SJSA1 (cell line): ENCODE results near the gene PTGR3. TPM values are rescaled to one million over a fixed set of nuclear protein-coding genes. Genes with fewer than 3 reads are reported as not detected.

Experiments
- DNase-seq, 2 experiments: peaks; one replicate each; pipeline ENCODE4 v3.0.0-alpha.2; 2015 to 2020; ENCODE audit warnings: low spot score in 2 of 2, low read depth in 1 of 2
- H3K27ac ChIP-seq: fragments of 250-450 bp; sonication (Bioruptor Pico); 2 replicates; pipeline ENCODE4 v1.5.1; 2020; ENCODE audit warnings: mild to moderate bottlenecking, moderate library complexity
- H3K27me3 ChIP-seq: fragments of 250-450 bp; sonication (Bioruptor Pico); replicated peaks from 2 replicates; pipeline ENCODE4 v1.5.1; 2020; ENCODE audit warnings: mild to moderate bottlenecking, moderate library complexity
- H3K36me3 ChIP-seq: fragments of 250-450 bp; sonication (Bioruptor Pico); 2 replicates; pipeline ENCODE4 v1.5.1; 2020; ENCODE audit warnings: mild to moderate bottlenecking
- H3K4me1 ChIP-seq: fragments of 250-450 bp; sonication (Bioruptor Pico); replicated peaks from 2 replicates; pipeline ENCODE4 v1.6.1; 2021; ENCODE audit warnings: mild to moderate bottlenecking
- H3K4me3 ChIP-seq: fragments of 250-450 bp; sonication (Bioruptor Pico); 2 replicates; pipeline ENCODE4 v1.5.1; 2020; ENCODE audit warnings: mild to moderate bottlenecking
- H3K9me3 ChIP-seq: fragments of 250-450 bp; sonication (Bioruptor Pico); replicated peaks from 2 replicates; pipeline ENCODE4 v1.5.1; 2020; ENCODE audit warnings: mild to moderate bottlenecking
- total RNA-seq: library from RNA; depleted of rRNA; stranded (reverse); fragments of >200 nt; shearing (Covaris generic); gene quantifications from 2 replicates; pipeline ENCODE4 v1.2.3, GENCODE V29; 2014

PTGR3 gene
- total RNA-seq, 1 experiment from 2014 or later, result 17.4 TPM

- Histone ChIP-seq H3K4me1 (peaks cover 17% of the 10 kb centered on the region), H3K27me3 (no peaks in the 10 kb centered on the region), H3K36me3 (peaks cover 4% of the 10 kb centered on the region; the same call in 1 of the 2 replicates), H3K9me3 (no peaks in the 10 kb centered on the region), H3K4me3 (no peak overlapping the region), H3K27ac (no peak overlapping the region)
- no peak for DNase-seq
These were observed 18.8 kb upstream of the PTGR3 start for GRCh38 chr18:75227535-75228296.

- no peak overlapping the region for H3K4me3 ChIP-seq
- no peak for DNase-seq
- no peaks in the 10 kb centered on the region for H3K9me3 ChIP-seq
These were observed 18.0 kb upstream of the PTGR3 start for GRCh38 chr18:75226956-75227316.

GRCh38 chr18:75226286-75226955 is 17.5 kb upstream of the PTGR3 start:
- Histone ChIP-seq H3K4me1 (peaks cover 17% of the 10 kb centered on the region), H3K36me3 (peaks cover 4% of the 10 kb centered on the region; the same call in 1 of the 2 replicates), H3K27ac (no peak overlapping the region), H3K9me3 (no peaks in the 10 kb centered on the region), H3K27me3 (no peaks in the 10 kb centered on the region), H3K4me3 (no peak overlapping the region)
- DNase-seq, result no peak

More at GRCh38 chr18:75226956-75227316, 18.0 kb upstream of the PTGR3 start:
- peaks cover 4% of the 10 kb centered on the region; the same call in 1 of the 2 replicates for H3K36me3 ChIP-seq
- no peak overlapping the region for H3K27ac ChIP-seq
- H3K27me3 ChIP-seq, result no peaks in the 10 kb centered on the region
- H3K4me1 ChIP-seq, result peaks cover 17% of the 10 kb centered on the region

GRCh38 chr18:75223687-75224347 is 14.9 kb upstream of the PTGR3 start:
- Histone ChIP-seq H3K36me3 (no peaks in the 10 kb centered on the region), H3K9me3 (no peaks in the 10 kb centered on the region), H3K27me3 (no peaks in the 10 kb centered on the region), H3K4me1 (peaks cover 17% of the 10 kb centered on the region), H3K27ac (no peak overlapping the region), H3K4me3 (no peak overlapping the region)
- DNase-seq, result no peak

- H3K4me3 ChIP-seq, result no peak overlapping the region
These were observed 13.5 kb upstream of the PTGR3 start for GRCh38 chr18:75222407-75222806.

GRCh38 chr18:75221897-75222296 is 13.0 kb upstream of the PTGR3 start:
- peaks cover 16% of the 10 kb centered on the region for H3K4me1 ChIP-seq
- no peak for DNase-seq
- H3K27me3 ChIP-seq, result no peaks in the 10 kb centered on the region
- no peak overlapping the region for H3K27ac ChIP-seq
- H3K36me3 ChIP-seq, result no peaks in the 10 kb centered on the region
- H3K4me3 ChIP-seq, result no peak overlapping the region
- H3K9me3 ChIP-seq, result no peaks in the 10 kb centered on the region

More at GRCh38 chr18:75222407-75222806, 13.5 kb upstream of the PTGR3 start:
- H3K27me3 ChIP-seq, result no peaks in the 10 kb centered on the region
- H3K9me3 ChIP-seq, result no peaks in the 10 kb centered on the region
- DNase-seq, result no peak
- H3K36me3 ChIP-seq, result no peaks in the 10 kb centered on the region
- peaks cover 17% of the 10 kb centered on the region for H3K4me1 ChIP-seq
- H3K27ac ChIP-seq, result no peak overlapping the region

GRCh38 chr18:75221397-75221796 is 12.5 kb upstream of the PTGR3 start:
- Histone ChIP-seq H3K4me1 (peaks cover 17% of the 10 kb centered on the region), H3K27me3 (no peaks in the 10 kb centered on the region), H3K36me3 (no peaks in the 10 kb centered on the region), H3K27ac (no peak overlapping the region), H3K9me3 (no peaks in the 10 kb centered on the region), H3K4me3 (no peak overlapping the region)
- no peak for DNase-seq

GRCh38 chr18:75220551-75221355 is 11.8 kb upstream of the PTGR3 start:
- no peak for DNase-seq
- Histone ChIP-seq H3K36me3 (no peaks in the 10 kb centered on the region), H3K4me1 (peaks cover 15% of the 10 kb centered on the region), H3K9me3 (no peaks in the 10 kb centered on the region), H3K27me3 (no peaks in the 10 kb centered on the region), H3K4me3 (no peak overlapping the region), H3K27ac (no peak overlapping the region)

GRCh38 chr18:75219745-75220375 is 10.9 kb upstream of the PTGR3 start:
- no peak for DNase-seq
- Histone ChIP-seq H3K4me1 (peaks cover 15% of the 10 kb centered on the region), H3K9me3 (no peaks in the 10 kb centered on the region), H3K4me3 (no peak overlapping the region), H3K27me3 (no peaks in the 10 kb centered on the region), H3K27ac (no peak overlapping the region), H3K36me3 (0 out of 2 replicates have a peak, but pooled peaks cover 4% of the 10 kb centered on the region)

- Histone ChIP-seq H3K27me3 (no peaks in the 10 kb centered on the region), H3K36me3 (0 out of 2 replicates have a peak, but pooled peaks cover 4% of the 10 kb centered on the region), H3K9me3 (no peaks in the 10 kb centered on the region), H3K4me3 (no peak overlapping the region), H3K27ac (no peak overlapping the region), H3K4me1 (peaks cover 25% of the 10 kb centered on the region)
- no peak for DNase-seq
These were observed 9.4 kb upstream of the PTGR3 start for GRCh38 chr18:75218065-75218923.

GRCh38 chr18:75216911-75217689 is 8.2 kb upstream of the PTGR3 start:
- Histone ChIP-seq H3K4me3 (no peak overlapping the region), H3K4me1 (peaks cover 32% of the 10 kb centered on the region), H3K9me3 (no peaks in the 10 kb centered on the region), H3K27ac (no peak overlapping the region), H3K36me3 (0 out of 2 replicates have a peak, but pooled peaks cover 4% of the 10 kb centered on the region), H3K27me3 (no peaks in the 10 kb centered on the region)
- peak in 1 of 2 experiments; percentile 40 for DNase-seq
